Neural cell (in vitro differentiated cells): ENCODE results near the gene HVCN1. TPM values are rescaled to one million over a fixed set of nuclear protein-coding genes. Genes with fewer than 3 reads are reported as not detected.

Experiments
- H2AFZ ChIP-seq: fragments of 200-600, 300-800 bp; sonication (generic), shearing (Covaris generic); 2 replicates; pipeline ENCODE4 v1.6.0; 2014; ENCODE audit warnings: low read depth, mild to moderate bottlenecking, antibody characterized with exemption, low read length, moderate library complexity
- H3F3A ChIP-seq: fragments of 200-600 bp; shearing (Covaris generic); 2 replicates; pipeline ENCODE4 v1.6.1; 2016; ENCODE audit warnings: mild to moderate bottlenecking, moderate library complexity, mixed read lengths, antibody characterized with exemption, low read length; ENCODE audit not compliant: insufficient read depth, poor library complexity, severe bottlenecking
- H3K27ac ChIP-seq: fragments of 200-600, 300-800 bp; sonication (generic), shearing (Covaris generic); 2 replicates; pipeline ENCODE4 v1.5.1; 2014; ENCODE audit warnings: mild to moderate bottlenecking, low read length, moderate library complexity
- H3K27me3 ChIP-seq: fragments of 300-800, 200-600 bp; sonication (generic), shearing (Covaris generic); 2 replicates; pipeline ENCODE4 v1.6.0; 2014; ENCODE audit warnings: mild to moderate bottlenecking, low read depth, low read length, moderate library complexity; ENCODE audit not compliant: insufficient read depth
- H3K36me3 ChIP-seq: fragments of 300-800, 200-600 bp; sonication (generic), shearing (Covaris generic); 2 replicates; pipeline ENCODE4 v1.5.1; 2014; ENCODE audit warnings: mild to moderate bottlenecking, antibody characterized with exemption, low read length, moderate library complexity; ENCODE audit not compliant: insufficient read depth
- H3K4me2 ChIP-seq: fragments of 300-800, 200-600 bp; sonication (generic), shearing (Covaris generic); 2 replicates; pipeline ENCODE4 v1.6.0; 2014; ENCODE audit warnings: mild to moderate bottlenecking, low read length
- H3K4me3 ChIP-seq: fragments of 300-800, 200-600 bp; sonication (generic), shearing (Covaris generic); 2 replicates; pipeline ENCODE4 v1.5.1; 2014; ENCODE audit warnings: mild to moderate bottlenecking, low read length, moderate library complexity
- H3K79me2 ChIP-seq: fragments of 200-600 bp; shearing (Covaris generic); replicated peaks from 2 replicates; pipeline ENCODE4 v1.6.0; 2014; ENCODE audit warnings: mild to moderate bottlenecking, low read length, moderate library complexity; ENCODE audit not compliant: insufficient read depth
- H3K9ac ChIP-seq: fragments of 300-800, 200-600 bp; sonication (generic), shearing (Covaris generic); 2 replicates; pipeline ENCODE4 v1.6.1; 2016; ENCODE audit warnings: mild to moderate bottlenecking, low read length, mixed read lengths
- H3K9me2 ChIP-seq: fragments of 200-600 bp; shearing (Covaris generic); 2 replicates; pipeline ENCODE4 v1.6.1; 2016; ENCODE audit warnings: mild to moderate bottlenecking, low read length, mixed read lengths; ENCODE audit not compliant: insufficient read depth
- H3K9me3 ChIP-seq: fragments of 200-600, 300-800 bp; sonication (generic), shearing (Covaris generic); 2 replicates; pipeline ENCODE4 v1.6.1; 2016; ENCODE audit warnings: mild to moderate bottlenecking, mixed run types, low read length, moderate library complexity, mixed read lengths
- H4K20me1 ChIP-seq: fragments of 200-600 bp; shearing (Covaris generic); 2 replicates; pipeline ENCODE4 v1.6.1; 2016; ENCODE audit warnings: mild to moderate bottlenecking, mixed run types; ENCODE audit not compliant: insufficient read depth
- CTCF ChIP-seq: fragments of 450-650 bp; IDR thresholded peaks from 2 replicates; pipeline ENCODE4 v1.5.1; 2014; ENCODE audit warnings: antibody characterized with exemption, mild to moderate bottlenecking, moderate library complexity; ENCODE audit not compliant: poor library complexity, severe bottlenecking
- EP300 ChIP-seq: fragments of 450-650 bp; conservative IDR thresholded peaks from 2 replicates; pipeline ENCODE4 v1.6.1; 2014; ENCODE audit warnings: antibody characterized with exemption, mild to moderate bottlenecking, moderate library complexity; ENCODE audit not compliant: poor library complexity, severe bottlenecking
- EZH2 ChIP-seq: fragments of 200-600, 300-800 bp; shearing (Covaris generic), sonication (generic); IDR thresholded peaks from 2 replicates; pipeline ENCODE4 v1.6.1; 2014; ENCODE audit warnings: antibody characterized with exemption, low read length, borderline replicate concordance, mild to moderate bottlenecking; ENCODE audit not compliant: insufficient read depth, poor library complexity, severe bottlenecking
- MXI1 ChIP-seq: fragments of 450-650 bp; conservative IDR thresholded peaks from 2 replicates; pipeline ENCODE4 v1.6.1; 2014; ENCODE audit warnings: antibody characterized with exemption, mild to moderate bottlenecking; ENCODE audit not compliant: poor library complexity, severe bottlenecking
- POLR2AphosphoS5 ChIP-seq: IDR thresholded peaks from 2 replicates; pipeline ENCODE4 v1.6.1; 2012
- RAD21 ChIP-seq: fragments of 450-650 bp; conservative IDR thresholded peaks from 2 replicates; pipeline ENCODE4 v1.6.1; 2014; ENCODE audit warnings: antibody characterized with exemption, mild to moderate bottlenecking, moderate library complexity
- REST ChIP-seq: IDR thresholded peaks from 2 replicates; pipeline ENCODE4 v1.6.1; 2012; ENCODE audit warnings: borderline replicate concordance
- SMC3 ChIP-seq: fragments of 450-650 bp; conservative IDR thresholded peaks from 2 replicates; pipeline ENCODE4 v1.6.1; 2014; ENCODE audit warnings: antibody characterized with exemption, mild to moderate bottlenecking, moderate library complexity; ENCODE audit not compliant: poor library complexity
- TAF1 ChIP-seq: IDR thresholded peaks from 2 replicates; pipeline ENCODE4 v1.6.1; 2012; ENCODE audit warnings: low read depth
- polyA plus RNA-seq: library from polyadenylated mRNA; depleted of rRNA; stranded (reverse); fragments of >200 nt; gene quantifications from 2 replicates; pipeline ENCODE4 v1.2.3, GENCODE V29; 2014

Gene HVCN1
- polyA plus RNA-seq, 1 donor from 2014 or later, result not detected

GRCh38 chr12:110687396-110688169 is 1.3 kb downstream of the HVCN1 start:
- Histone ChIP-seq H3K27ac (no peak overlapping the region), H3K27me3 (peaks cover 21% of the 10 kb centered on the region), H3K4me3 (no peak overlapping the region), H2AFZ (no peak overlapping the region), H3K36me3 (no peaks in the 10 kb centered on the region), H3K4me2 (no peak overlapping the region), H3F3A (no peaks in the 10 kb centered on the region), H3K9me2 (no peaks in the 10 kb centered on the region), H4K20me1 (no peaks in the 10 kb centered on the region), H3K79me2 (no peaks in the 10 kb centered on the region), H3K9ac (no peak overlapping the region), H3K9me3 (no peaks in the 10 kb centered on the region)
- TF ChIP-seq SMC3, result no peak
- TF ChIP-seq RAD21, result no peak
- no peak for TF ChIP-seq EZH2
- no peak for TF ChIP-seq CTCF
- no peak for TF ChIP-seq EP300
- no peak for TF ChIP-seq POLR2AphosphoS5
- TF ChIP-seq REST, result no peak
- TF ChIP-seq MXI1, result no peak
- no peak for TF ChIP-seq TAF1

- no peaks in the 10 kb centered on the region for H3K9me2 ChIP-seq
- peaks cover 21% of the 10 kb centered on the region for H3K27me3 ChIP-seq
- no peak overlapping the region for H3K4me3 ChIP-seq
- no peaks in the 10 kb centered on the region for H3K9me3 ChIP-seq
- TF ChIP-seq POLR2AphosphoS5, result no peak
- no peak for TF ChIP-seq CTCF
- TF ChIP-seq MXI1, result no peak
- TF ChIP-seq REST, result no peak
- no peak for TF ChIP-seq SMC3
- no peak for TF ChIP-seq EP300
- no peak for TF ChIP-seq TAF1
- no peak for TF ChIP-seq EZH2
- TF ChIP-seq RAD21, result no peak
- no peaks in the 10 kb centered on the region for H4K20me1 ChIP-seq
- H3F3A ChIP-seq, result no peaks in the 10 kb centered on the region
- no peak overlapping the region for H2AFZ ChIP-seq
- H3K27ac ChIP-seq, result no peak overlapping the region
- H3K4me2 ChIP-seq, result no peak overlapping the region
- no peaks in the 10 kb centered on the region for H3K79me2 ChIP-seq
- no peaks in the 10 kb centered on the region for H3K36me3 ChIP-seq
- no peak overlapping the region for H3K9ac ChIP-seq
These were observed 2.5 kb downstream of the HVCN1 start for GRCh38 chr12:110686294-110686903.
